ENCODE data around the gene CPM.
"Not testable (repeated sequence)": the region's sequence is repeated elsewhere in the genome, so short reads cannot be mapped to it uniquely, and the experiment has no call there.

Gene CPM

GRCh38 chr12:68806488-68807237 is 126.3 kb downstream of the CPM start:
- DNase-seq (ENCODE audit: low read depth): no peak

DNA sequence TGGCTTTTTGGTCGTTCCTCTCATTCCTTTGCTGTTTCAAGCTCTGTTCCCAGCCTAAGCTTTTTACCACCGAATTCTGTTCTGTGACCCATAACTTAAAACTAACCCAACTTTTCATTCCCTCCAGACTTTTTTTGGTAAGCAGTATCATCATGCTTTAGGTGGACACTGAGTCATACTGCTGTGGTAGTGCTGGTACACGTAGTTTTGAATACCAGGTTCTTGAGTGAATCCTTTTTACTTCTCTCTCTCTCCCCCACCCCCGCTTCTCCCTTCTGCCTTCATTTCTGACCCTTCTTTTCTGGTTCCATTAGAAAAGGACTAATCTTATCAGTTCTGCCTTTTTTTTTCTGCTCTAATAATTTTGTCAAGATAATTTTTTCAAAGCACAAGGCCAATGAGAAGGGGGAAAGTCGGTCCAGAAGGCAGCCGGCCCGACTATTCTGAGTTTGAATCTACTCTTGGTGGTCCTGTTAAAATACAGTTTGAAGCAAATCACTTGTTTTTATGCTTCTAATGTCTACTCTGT is 127.3 kb downstream of the CPM start:
- DNase-seq (ENCODE audit: low read depth): no peak

- no peak for DNase-seq (ENCODE audit: low read depth)
Observed at GRCh38 chr12:68804657-68805591, 128.0 kb downstream of the CPM start.

GRCh38 chr12:68803948-68804656 is 128.9 kb downstream of the CPM start:
- no peak for DNase-seq (ENCODE audit: low read depth)

- DNase-seq (ENCODE audit: low read depth): not testable (repeated sequence)
Observed at GRCh38 chr12:68802911-68803651, 129.9 kb downstream of the CPM start.

GRCh38 chr12:68802372-68802745 is 130.6 kb downstream of the CPM start:
- DNase-seq (ENCODE audit: low read depth): not testable (repeated sequence)
